HG03432 (cell line): Measurements from ENCODE around the gene CDKN2C.

Experiments used
- ATAC-seq: cut with Tn5 transposase; IDR thresholded peaks from one replicate; pipeline ENCODE4 v1.9.1; 2021; ENCODE audit warnings: mild to moderate bottlenecking, moderate library complexity; ENCODE audit not compliant: unreplicated experiment

The CDKN2C gene

GRCh38 chr1:51014878-51015277 lies 44.8 kb downstream of the CDKN2C start:
- ATAC-seq, result no peak

GRCh38 chr1:51019811-51020210 lies 49.8 kb downstream of the CDKN2C start:
- no peak for ATAC-seq
